Mesodermal cell (in vitro differentiated cells): ENCODE data around the gene ADAMTS9.
A peak's percentile ranks its signal among the peaks of the same experiment; 100 is the strongest.

ENCODE experiments used
- H3K27ac ChIP-seq: 2 replicates; pipeline ENCODE4 v1.7.0; 2013; ENCODE audit warnings: mild to moderate bottlenecking, low read depth, low read length, moderate library complexity; ENCODE audit not compliant: severe bottlenecking
- H3K36me3 ChIP-seq: 2 replicates; pipeline ENCODE4 v1.7.1; 2013; ENCODE audit warnings: mild to moderate bottlenecking, low read length, moderate library complexity; ENCODE audit not compliant: control insufficient read depth, insufficient read depth
- H3K4me1 ChIP-seq: one replicate; pipeline ENCODE4 v1.7.1; 2013; ENCODE audit warnings: mild to moderate bottlenecking, low read length; ENCODE audit not compliant: insufficient read depth, control insufficient read depth, poor library complexity, severe bottlenecking
- H3K4me3 ChIP-seq: 2 replicates; pipeline ENCODE4 v1.7.0; 2013; ENCODE audit warnings: low read length, control low read depth, mild to moderate bottlenecking; ENCODE audit not compliant: insufficient read depth, poor library complexity, severe bottlenecking; ENCODE audit errors: extremely low read depth
- H3K9me3 ChIP-seq: 2 replicates; pipeline ENCODE4 v1.7.1; 2013; ENCODE audit warnings: mild to moderate bottlenecking, low read length, moderate library complexity; ENCODE audit not compliant: control insufficient read depth
- WGBS, 2 experiments: methylation state at CpG; one replicate each; pipeline ENCODE4 v1.1.5; 2013; ENCODE audit warnings: missing lambda C conversion rate in 2 of 2; ENCODE audit not compliant: insufficient coverage in 2 of 2; 5-methylcytosine and 5-hydroxymethylcytosine counted together

ADAMTS9 gene

GRCh38 chr3:64642327-64643151 lies 45.3 kb downstream of the ADAMTS9 start:
- Histone ChIP-seq H3K9me3 (no peaks in the 10 kb centered on the region), H3K4me1 (no peaks in the 10 kb centered on the region), H3K27ac (peak overlapping the region; percentile 51), H3K36me3 (peaks cover 76% of the 10 kb centered on the region), H3K4me3 (no peak overlapping the region)
- 70 to 75% methylated on average over 8 to 13 of the region's 18 CpGs for WGBS, 2 experiments

- Histone ChIP-seq H3K27ac (no peak overlapping the region), H3K9me3 (no peaks in the 10 kb centered on the region), H3K4me3 (no peak overlapping the region), H3K4me1 (no peaks in the 10 kb centered on the region), H3K36me3 (peaks cover 76% of the 10 kb centered on the region)
- 55 to 70% methylated on average over 2 of the region's 3 CpGs for WGBS, 2 experiments
These were observed 48.8 kb downstream of the ADAMTS9 start for GRCh38 chr3:64638981-64639481.

- no peaks in the 10 kb centered on the region for H3K9me3 ChIP-seq
- no peak overlapping the region for H3K4me3 ChIP-seq
- peaks cover 78% of the 10 kb centered on the region for H3K36me3 ChIP-seq
- no CpG with 5 or more reads among the region's 3 CpGs for WGBS, 2 experiments
- no peak overlapping the region for H3K27ac ChIP-seq
- no peaks in the 10 kb centered on the region for H3K4me1 ChIP-seq
These were observed 49.3 kb downstream of the ADAMTS9 start for GRCh38 chr3:64638511-64638910.

GRCh38 chr3:64634417-64634816 lies 53.4 kb downstream of the ADAMTS9 start:
- no peak overlapping the region for H3K4me3 ChIP-seq
- no peaks in the 10 kb centered on the region for H3K4me1 ChIP-seq
- peaks cover 98% of the 10 kb centered on the region for H3K36me3 ChIP-seq
- WGBS, 2 experiments, result 86 to 98% methylated on average over 6 of the region's 6 CpGs
- H3K27ac ChIP-seq, result no peak overlapping the region
- no peaks in the 10 kb centered on the region for H3K9me3 ChIP-seq

- 100% methylated on average over 1 of the region's 1 CpG for WGBS, 2 experiments
- peaks cover 100% of the 10 kb centered on the region for H3K36me3 ChIP-seq
- H3K4me3 ChIP-seq, result no peak overlapping the region
These were observed 55.8 kb downstream of the ADAMTS9 start for GRCh38 chr3:64631951-64632350.

GRCh38 chr3:64627471-64628321 lies 60.1 kb downstream of the ADAMTS9 start:
- 87% methylated on average over 6 of the region's 7 CpGs for WGBS, 2 experiments
- no peaks in the 10 kb centered on the region for H3K4me1 ChIP-seq
- no peak overlapping the region for H3K27ac ChIP-seq
- no peak overlapping the region for H3K4me3 ChIP-seq
- peaks cover 93% of the 10 kb centered on the region for H3K36me3 ChIP-seq
- no peaks in the 10 kb centered on the region for H3K9me3 ChIP-seq

More at GRCh38 chr3:64631951-64632350, 55.8 kb downstream of the ADAMTS9 start:
- Histone ChIP-seq H3K27ac (no peak overlapping the region), H3K9me3 (no peaks in the 10 kb centered on the region), H3K4me1 (no peaks in the 10 kb centered on the region)

GRCh38 chr3:64627042-64627441 lies 60.8 kb downstream of the ADAMTS9 start:
- Histone ChIP-seq H3K4me3 (no peak overlapping the region), H3K4me1 (no peaks in the 10 kb centered on the region), H3K36me3 (peaks cover 93% of the 10 kb centered on the region), H3K27ac (no peak overlapping the region), H3K9me3 (no peaks in the 10 kb centered on the region)
- WGBS, 2 experiments, result 80 to 93% methylated on average over 2 of the region's 5 CpGs

GRCh38 chr3:64625381-64625780 lies 62.4 kb downstream of the ADAMTS9 start:
- H3K27ac ChIP-seq, result no peak overlapping the region
- H3K4me3 ChIP-seq, result no peak overlapping the region
- H3K36me3 ChIP-seq, result peaks cover 93% of the 10 kb centered on the region
- no peaks in the 10 kb centered on the region for H3K9me3 ChIP-seq
- no peaks in the 10 kb centered on the region for H3K4me1 ChIP-seq
- 100% methylated on average over 1 of the region's 1 CpG; no CpG with 5 or more reads in 1 of the 2 experiments for WGBS, 2 experiments

- Histone ChIP-seq H3K9me3 (no peaks in the 10 kb centered on the region), H3K36me3 (peaks cover 92% of the 10 kb centered on the region), H3K4me1 (no peaks in the 10 kb centered on the region), H3K27ac (no peak overlapping the region), H3K4me3 (no peak overlapping the region)
- WGBS, 2 experiments, result 88 to 100% methylated on average over 1 of the region's 2 CpGs
These were observed 64.7 kb downstream of the ADAMTS9 start for GRCh38 chr3:64623125-64623524.

- 92 to 97% methylated on average over 4 of the region's 8 CpGs for WGBS, 2 experiments
- Histone ChIP-seq H3K9me3 (no peaks in the 10 kb centered on the region), H3K36me3 (peaks cover 92% of the 10 kb centered on the region), H3K27ac (no peak overlapping the region), H3K4me1 (no peaks in the 10 kb centered on the region), H3K4me3 (no peak overlapping the region)
These were observed 65.9 kb downstream of the ADAMTS9 start for GRCh38 chr3:64621726-64622395.
